Keratinocyte (primary cell): ENCODE measurements around the gene DNAJB6. TPM values are rescaled to one million over a fixed set of nuclear protein-coding genes. Genes with fewer than 3 reads are reported as not detected.

ENCODE experiments used
- DNase-seq: peaks from one replicate; pipeline ENCODE4 v3.0.0-alpha.2; 2011; ENCODE audit warnings: low read depth, missing footprints, low spot score
- FAIRE-seq: peaks from 2 replicates; lab custom pipeline; 2011; peaks lifted over from hg19 to GRCh38; lab: Jason Lieb, UNC
- H2AFZ ChIP-seq: 2 replicates; pipeline ENCODE4 v1.6.0; 2012; ENCODE audit warnings: low read length, control low read depth, inconsistent platforms; ENCODE audit not compliant: control insufficient read depth
- H3K27ac ChIP-seq: 2 replicates; pipeline ENCODE4 v1.5.1; 2011; ENCODE audit warnings: low read length; ENCODE audit not compliant: control insufficient read depth, insufficient read depth
- H3K27me3 ChIP-seq: 3 replicates; pipeline ENCODE4 v1.6.0; 2011; ENCODE audit warnings: low read length; ENCODE audit not compliant: control insufficient read depth, insufficient read depth; ENCODE audit errors: extremely low read depth
- H3K36me3 ChIP-seq, 2 experiments: 2 replicates in 1 of 2; 3 replicates in 1 of 2; pipeline ENCODE4 v1.5.1; 2011; ENCODE audit warnings: low read length in 2 of 2, mild to moderate bottlenecking in 1 of 2; ENCODE audit not compliant: control insufficient read depth in 2 of 2, insufficient read depth in 2 of 2; ENCODE audit errors: extremely low read depth in 1 of 2
- H3K4me1 ChIP-seq: 3 replicates; pipeline ENCODE4 v1.5.1; 2011; ENCODE audit warnings: low read length; ENCODE audit not compliant: control insufficient read depth, insufficient read depth; ENCODE audit errors: extremely low read depth
- H3K4me2 ChIP-seq: 3 replicates; pipeline ENCODE4 v1.6.0; 2011; ENCODE audit warnings: low read depth, low read length; ENCODE audit not compliant: control insufficient read depth, insufficient read depth; ENCODE audit errors: extremely low read depth
- H3K4me3 ChIP-seq, 3 experiments: fragments of 200-600 bp in 1 of 3; sonication (generic) in 1 of 3; 2 replicates in 2 of 3; 3 replicates in 1 of 3; pipeline ENCODE4 v1.5.1; 2011 to 2016; ENCODE audit warnings: low read length in 3 of 3, mild to moderate bottlenecking in 3 of 3, control low read depth in 2 of 3, inconsistent platforms in 1 of 3, low read depth in 1 of 3, mixed read lengths in 1 of 3, mixed run types in 1 of 3, moderate library complexity in 1 of 3; ENCODE audit not compliant: control insufficient read depth in 2 of 3, insufficient read depth in 2 of 3; ENCODE audit errors: extremely low read depth in 1 of 3
- H3K79me2 ChIP-seq: 2 replicates; pipeline ENCODE4 v1.6.0; 2012; ENCODE audit warnings: low read length; ENCODE audit not compliant: control insufficient read depth, insufficient read depth
- H3K9ac ChIP-seq: 3 replicates; pipeline ENCODE4 v1.6.0; 2011; ENCODE audit warnings: low read length; ENCODE audit not compliant: control insufficient read depth, insufficient read depth; ENCODE audit errors: extremely low read depth
- H3K9me1 ChIP-seq: 3 replicates; pipeline ENCODE4 v1.6.0; 2011; ENCODE audit warnings: low read length; ENCODE audit not compliant: control insufficient read depth, insufficient read depth; ENCODE audit errors: extremely low read depth
- H3K9me3 ChIP-seq: 2 replicates; pipeline ENCODE4 v1.5.1; 2012; ENCODE audit warnings: low read depth, low read length; ENCODE audit not compliant: control insufficient read depth
- H4K20me1 ChIP-seq: 3 replicates; pipeline ENCODE4 v1.6.0; 2011; ENCODE audit warnings: low read length; ENCODE audit not compliant: control insufficient read depth, insufficient read depth; ENCODE audit errors: extremely low read depth
- EZH2 ChIP-seq: IDR thresholded peaks from one replicate; pipeline ENCODE4 v1.6.1; 2012; ENCODE audit warnings: inconsistent platforms, mild to moderate bottlenecking, low read length, moderate library complexity
- dilution Hi-C: fragments of 300-500 bp; cut with MboI; formaldehyde crosslinking; loops from one replicate; pipeline ENCODE4 v1.7.0; 2020; ENCODE audit warnings: low sequenced_read_pairs; ENCODE audit not compliant: extremely low pct_ligation_motif_present
- polyA plus RNA-seq, 5 experiments: library from polyadenylated mRNA; depleted of rRNA in 3 of 5; stranded (reverse) in 3 of 5; stranded (forward) in 1 of 5; unstranded in 1 of 5; fragments of >200 nt; gene quantifications; 1 replicate in 1 of 5; 2 replicates in 3 of 5; 3 replicates in 1 of 5; pipeline versions ENCODE4 v1.2.1 to v1.2.3, GENCODE V29; 2011 to 2012; ENCODE audit warnings: missing spikeins in 2 of 5, low read depth in 1 of 5, low replicate concordance in 1 of 5
- TF ChIP-seq, protein P1 (sequence below), 3 experiments: IDR thresholded peaks in 1 of 3; conservative IDR thresholded peaks in 1 of 3; optimal IDR thresholded peaks in 1 of 3; 2 replicates in 2 of 3; 3 replicates in 1 of 3; pipeline versions ENCODE3 to v1.5.1; 2011; ENCODE audit warnings: low read length in 3 of 3, mild to moderate bottlenecking in 3 of 3, moderate library complexity in 2 of 3, control low read depth in 1 of 3, inconsistent platforms in 1 of 3; ENCODE audit not compliant: insufficient read depth in 2 of 3; ENCODE audit errors: extremely low read depth in 1 of 3

Gene DNAJB6
- polyA plus RNA-seq, 1 donor (not counting 4 experiments of a cell fraction or from before 2014, with no cell fraction given), result 152 TPM

DNA sequence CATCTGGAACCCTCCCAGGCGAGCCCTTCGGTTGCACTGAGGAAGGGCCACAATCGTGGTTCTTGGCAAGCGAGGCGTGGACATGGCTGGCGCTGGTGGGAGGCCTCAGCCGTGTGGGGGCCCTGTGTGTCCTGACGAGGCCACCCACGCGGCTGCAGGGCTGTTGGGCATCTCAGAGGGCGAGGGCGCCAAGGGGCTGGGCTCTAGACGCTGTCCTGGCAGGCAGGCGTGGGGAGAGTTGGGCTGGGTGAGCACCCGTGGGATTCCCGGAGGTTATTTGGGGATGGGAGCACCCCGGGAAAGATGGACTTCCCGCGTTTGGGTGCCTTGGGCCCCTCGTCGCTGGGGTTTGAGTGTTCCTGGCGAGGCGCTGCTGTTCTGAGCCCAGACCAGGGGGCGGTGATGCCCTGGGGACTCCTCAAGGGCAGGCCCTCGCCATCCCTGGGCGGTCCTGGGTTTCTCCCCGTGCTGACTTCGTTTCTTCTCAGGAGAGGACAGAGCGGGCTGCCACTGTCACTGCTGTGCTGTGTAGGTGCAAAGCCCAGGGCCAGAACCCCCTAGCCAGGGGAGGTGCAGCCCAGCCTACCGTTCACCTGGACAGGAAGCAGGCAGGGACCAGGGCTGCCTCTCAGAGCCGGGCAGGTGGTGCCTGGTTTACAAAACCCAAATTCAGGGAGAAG is 87.2 kb downstream of the DNAJB6 start:
- no peaks in the 10 kb centered on the region for H4K20me1 ChIP-seq
- dilution Hi-C loops, result no loop called here
- no peak for DNase-seq
- no peak for TF ChIP-seq EZH2
- TF ChIP-seq, protein P1, sequence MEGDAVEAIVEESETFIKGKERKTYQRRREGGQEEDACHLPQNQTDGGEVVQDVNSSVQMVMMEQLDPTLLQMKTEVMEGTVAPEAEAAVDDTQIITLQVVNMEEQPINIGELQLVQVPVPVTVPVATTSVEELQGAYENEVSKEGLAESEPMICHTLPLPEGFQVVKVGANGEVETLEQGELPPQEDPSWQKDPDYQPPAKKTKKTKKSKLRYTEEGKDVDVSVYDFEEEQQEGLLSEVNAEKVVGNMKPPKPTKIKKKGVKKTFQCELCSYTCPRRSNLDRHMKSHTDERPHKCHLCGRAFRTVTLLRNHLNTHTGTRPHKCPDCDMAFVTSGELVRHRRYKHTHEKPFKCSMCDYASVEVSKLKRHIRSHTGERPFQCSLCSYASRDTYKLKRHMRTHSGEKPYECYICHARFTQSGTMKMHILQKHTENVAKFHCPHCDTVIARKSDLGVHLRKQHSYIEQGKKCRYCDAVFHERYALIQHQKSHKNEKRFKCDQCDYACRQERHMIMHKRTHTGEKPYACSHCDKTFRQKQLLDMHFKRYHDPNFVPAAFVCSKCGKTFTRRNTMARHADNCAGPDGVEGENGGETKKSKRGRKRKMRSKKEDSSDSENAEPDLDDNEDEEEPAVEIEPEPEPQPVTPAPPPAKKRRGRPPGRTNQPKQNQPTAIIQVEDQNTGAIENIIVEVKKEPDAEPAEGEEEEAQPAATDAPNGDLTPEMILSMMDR (optimal IDR thresholded peaks at IDR 0.05 in 1 of 3, IDR thresholded peaks at IDR 0.05 in 1 of 3, conservative IDR thresholded peaks at IDR 0.05 in 1 of 3; ENCODE audit: extremely low read depth in 1 of 3, insufficient read depth in 2 of 3, low read length in 3 of 3), result no peak
- no peak overlapping the region for H3K4me3 ChIP-seq
- H3K9me3 ChIP-seq, result no peaks in the 10 kb centered on the region
- H3K27ac ChIP-seq, result no peak overlapping the region
- no peak overlapping the region for H2AFZ ChIP-seq
- H3K4me2 ChIP-seq, result no peak overlapping the region
- no peaks in the 10 kb centered on the region for H3K27me3 ChIP-seq
- H3K79me2 ChIP-seq, result no peaks in the 10 kb centered on the region
- no peaks in the 10 kb centered on the region for H3K9me1 ChIP-seq
- FAIRE-seq, result no peak
- H3K4me1 ChIP-seq, result no peaks in the 10 kb centered on the region
- no peak overlapping the region for H3K9ac ChIP-seq
- peaks cover 0 to 5% of the 10 kb centered on the region in 2 experiments for H3K36me3 ChIP-seq

DNA sequence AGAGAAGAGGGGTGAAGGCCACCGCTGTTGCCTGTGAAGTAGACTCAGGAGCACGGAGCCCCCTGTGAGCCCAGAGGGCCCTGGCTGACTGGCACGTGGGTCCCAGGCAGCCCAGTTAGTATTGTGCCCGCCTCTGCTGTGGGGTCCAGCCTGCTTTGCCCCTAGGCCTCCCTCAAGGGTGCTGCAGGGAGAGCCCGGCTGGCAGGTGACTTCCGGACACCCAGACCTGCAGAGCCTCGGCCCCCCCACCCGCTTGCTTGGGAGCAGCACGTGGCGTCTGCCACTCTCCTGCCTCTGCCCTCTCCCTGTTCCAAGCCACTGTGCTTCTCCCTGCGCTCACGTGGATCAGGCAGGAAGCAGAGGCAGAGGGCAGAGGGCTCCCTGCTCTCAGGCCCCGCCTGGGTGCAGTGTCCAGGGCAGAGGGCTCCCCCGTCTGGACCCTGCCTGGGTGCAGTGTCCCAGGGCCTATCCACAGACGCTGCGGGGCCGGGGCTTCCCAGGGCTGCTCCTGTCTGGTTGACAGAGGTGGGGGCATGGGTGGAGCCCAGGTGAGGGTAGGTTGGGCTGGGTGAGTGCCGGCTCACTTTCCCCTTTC is 88.4 kb downstream of the DNAJB6 start:
- no peak for TF ChIP-seq EZH2
- TF ChIP-seq, protein P1 (optimal IDR thresholded peaks at IDR 0.05 in 1 of 3, IDR thresholded peaks at IDR 0.05 in 1 of 3, conservative IDR thresholded peaks at IDR 0.05 in 1 of 3; ENCODE audit: extremely low read depth in 1 of 3, insufficient read depth in 2 of 3, low read length in 3 of 3), result no peak
- FAIRE-seq, result no peak

More for the DNA sequence above, 88.4 kb downstream of the DNAJB6 start:
- Histone ChIP-seq H3K4me1 (no peaks in the 10 kb centered on the region), H3K36me3 (peaks cover 0 to 5% of the 10 kb centered on the region in 2 experiments), H2AFZ (no peak overlapping the region), H3K9me1 (no peaks in the 10 kb centered on the region), H3K9me3 (no peaks in the 10 kb centered on the region), H3K27ac (no peak overlapping the region), H3K9ac (no peak overlapping the region), H3K4me3 (no peak overlapping the region), H3K79me2 (no peaks in the 10 kb centered on the region), H4K20me1 (no peaks in the 10 kb centered on the region), H3K4me2 (no peak overlapping the region), H3K27me3 (no peaks in the 10 kb centered on the region)
- dilution Hi-C loops, result no loop called here
- DNase-seq, result no peak
